OCI-LY3 (cell line): ENCODE measurements around the gene NDUFA8.

Experiments
- H2AFZ ChIP-seq: fragments of 200-600, 300-600 bp; shearing (Covaris generic); 2 replicates; pipeline ENCODE4 v1.6.0; 2014; ENCODE audit warnings: antibody characterized with exemption, low read depth, low read length
- H3K27ac ChIP-seq: fragments of 200-600, 300-600 bp; sonication (generic); 2 replicates; pipeline ENCODE4 v1.5.1; 2014; ENCODE audit warnings: mild to moderate bottlenecking, low read length, moderate library complexity, mixed read lengths
- H3K27me3 ChIP-seq: fragments of 200-600, 300-600 bp; sonication (generic); 2 replicates; pipeline ENCODE4 v1.6.1; 2014; ENCODE audit warnings: low read depth, low read length, mixed read lengths
- H3K36me3 ChIP-seq: fragments of 200-600, 300-600 bp; sonication (generic); replicated peaks from 2 replicates; pipeline ENCODE3; 2014; ENCODE audit warnings: low read depth, low read length, mixed read lengths
- H3K4me1 ChIP-seq: fragments of 300-600, 200-600 bp; sonication (generic); 2 replicates; pipeline ENCODE4 v1.6.1; 2014; ENCODE audit warnings: low read length, mixed read lengths
- H3K4me2 ChIP-seq: fragments of 200-600, 300-600 bp; sonication (generic); 2 replicates; pipeline ENCODE4 v1.6.1; 2014; ENCODE audit warnings: low read length, mixed read lengths
- H3K4me3 ChIP-seq: fragments of 300-600, 200-600 bp; sonication (generic); 2 replicates; pipeline ENCODE4 v1.5.1; 2014; ENCODE audit warnings: antibody characterized with exemption, mild to moderate bottlenecking, low read length, moderate library complexity
- H3K79me2 ChIP-seq: fragments of 300-600, 200-600 bp; shearing (Covaris generic); 2 replicates; pipeline ENCODE4 v1.6.1; 2014; ENCODE audit warnings: mild to moderate bottlenecking, low read length, mixed read lengths
- H3K9ac ChIP-seq: fragments of 300-600, 200-600 bp; shearing (Covaris generic); 2 replicates; pipeline ENCODE4 v1.6.0; 2014; ENCODE audit warnings: mild to moderate bottlenecking, low read length, moderate library complexity
- H3K9me3 ChIP-seq: fragments of 200-600, 300-600 bp; shearing (Covaris generic); 2 replicates; pipeline ENCODE4 v1.6.1; 2014; ENCODE audit warnings: low read length, mixed read lengths; ENCODE audit not compliant: insufficient read depth
- H4K20me1 ChIP-seq: fragments of 200-600, 300-600 bp; sonication (generic); 2 replicates; pipeline ENCODE4 v1.6.1; 2016; ENCODE audit warnings: low read length, mixed read lengths; ENCODE audit not compliant: insufficient read depth
- EZH2phosphoT487 ChIP-seq: fragments of 200-600 bp; shearing (Covaris generic); IDR thresholded peaks from 2 replicates; pipeline ENCODE4 v1.6.1; 2018; ENCODE audit warnings: antibody characterized with exemption, mixed run types, low read depth
- TF ChIP-seq, protein P1 (sequence below): fragments of 200-600, 300-600 bp; sonication (generic); IDR thresholded peaks from 2 replicates; pipeline ENCODE4 v1.5.1; 2014; ENCODE audit warnings: antibody characterized with exemption, low read length, low read depth

NDUFA8 gene

DNA sequence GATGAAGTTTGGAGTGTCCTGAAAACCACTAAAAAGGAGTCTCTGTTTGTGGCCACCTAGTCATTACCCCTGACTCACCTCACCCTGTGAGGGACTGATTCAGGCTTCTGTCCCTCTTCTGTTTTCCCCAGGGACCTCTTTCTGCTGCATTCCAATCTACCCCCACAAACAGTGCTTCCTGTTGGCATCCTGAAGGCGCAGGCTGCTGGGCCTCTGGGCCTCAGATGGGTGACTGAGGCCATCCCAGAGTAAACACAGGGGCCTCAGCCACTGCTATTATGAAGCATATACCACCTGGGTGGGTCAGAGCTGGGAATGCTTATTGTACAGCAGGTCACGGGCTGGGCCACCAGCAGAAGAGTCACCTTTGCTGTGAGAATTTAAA, 20.1 kb upstream of the NDUFA8 start:
- no peak overlapping the region for H3K9ac ChIP-seq
- no peaks in the 10 kb centered on the region for H3K79me2 ChIP-seq
- no peaks in the 10 kb centered on the region for H3K4me1 ChIP-seq
- no peak overlapping the region for H3K4me3 ChIP-seq
- no peaks in the 10 kb centered on the region for H3K36me3 ChIP-seq
- H3K27ac ChIP-seq: no peak overlapping the region
- H3K9me3 ChIP-seq: no peaks in the 10 kb centered on the region
- H4K20me1 ChIP-seq: no peaks in the 10 kb centered on the region
- no peak overlapping the region for H3K4me2 ChIP-seq
- peaks cover 40% of the 10 kb centered on the region for H3K27me3 ChIP-seq
- H2AFZ ChIP-seq: no peak overlapping the region
- no peak for TF ChIP-seq EZH2phosphoT487
- TF ChIP-seq, protein P1, sequence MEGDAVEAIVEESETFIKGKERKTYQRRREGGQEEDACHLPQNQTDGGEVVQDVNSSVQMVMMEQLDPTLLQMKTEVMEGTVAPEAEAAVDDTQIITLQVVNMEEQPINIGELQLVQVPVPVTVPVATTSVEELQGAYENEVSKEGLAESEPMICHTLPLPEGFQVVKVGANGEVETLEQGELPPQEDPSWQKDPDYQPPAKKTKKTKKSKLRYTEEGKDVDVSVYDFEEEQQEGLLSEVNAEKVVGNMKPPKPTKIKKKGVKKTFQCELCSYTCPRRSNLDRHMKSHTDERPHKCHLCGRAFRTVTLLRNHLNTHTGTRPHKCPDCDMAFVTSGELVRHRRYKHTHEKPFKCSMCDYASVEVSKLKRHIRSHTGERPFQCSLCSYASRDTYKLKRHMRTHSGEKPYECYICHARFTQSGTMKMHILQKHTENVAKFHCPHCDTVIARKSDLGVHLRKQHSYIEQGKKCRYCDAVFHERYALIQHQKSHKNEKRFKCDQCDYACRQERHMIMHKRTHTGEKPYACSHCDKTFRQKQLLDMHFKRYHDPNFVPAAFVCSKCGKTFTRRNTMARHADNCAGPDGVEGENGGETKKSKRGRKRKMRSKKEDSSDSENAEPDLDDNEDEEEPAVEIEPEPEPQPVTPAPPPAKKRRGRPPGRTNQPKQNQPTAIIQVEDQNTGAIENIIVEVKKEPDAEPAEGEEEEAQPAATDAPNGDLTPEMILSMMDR: no peak

DNA sequence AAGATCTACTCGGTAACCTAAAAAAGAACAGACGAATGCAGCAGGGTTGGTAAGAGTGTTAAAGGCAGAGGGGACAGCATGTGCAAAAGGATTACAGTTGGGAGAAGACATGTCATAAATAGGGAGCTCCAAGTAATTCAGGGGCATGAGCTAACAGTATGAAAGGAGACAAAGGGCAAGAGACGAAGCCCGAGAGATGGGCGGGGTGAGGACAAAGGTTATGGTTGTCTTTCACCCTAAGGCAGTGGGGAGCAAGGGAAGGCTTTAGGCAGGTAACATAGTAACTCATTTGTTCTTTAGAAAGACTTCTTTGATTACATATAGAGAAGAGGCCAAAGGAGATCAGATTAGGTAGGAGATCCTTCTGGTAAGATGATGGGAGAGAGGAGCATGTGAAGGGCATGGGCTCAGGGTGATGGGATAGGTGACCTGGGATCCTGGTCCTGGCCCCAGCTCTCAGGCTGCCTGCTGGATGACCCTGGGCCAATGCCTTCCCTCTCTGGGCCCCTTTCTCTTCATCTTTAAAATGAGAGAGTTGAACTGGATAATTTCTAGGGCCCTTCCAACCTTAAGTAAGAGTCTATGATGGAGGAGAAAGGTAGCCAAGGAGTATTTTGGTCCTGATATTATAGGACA, 19.6 kb upstream of the NDUFA8 start:
- no peak overlapping the region for H3K9ac ChIP-seq
- H3K4me3 ChIP-seq: no peak overlapping the region
- H3K4me2 ChIP-seq: no peak overlapping the region
- H2AFZ ChIP-seq: no peak overlapping the region
- TF ChIP-seq, protein P1: no peak
- no peak for TF ChIP-seq EZH2phosphoT487
- no peaks in the 10 kb centered on the region for H3K79me2 ChIP-seq
- H3K36me3 ChIP-seq: no peaks in the 10 kb centered on the region
- H3K4me1 ChIP-seq: no peaks in the 10 kb centered on the region
- H3K27me3 ChIP-seq: peaks cover 43% of the 10 kb centered on the region
- H4K20me1 ChIP-seq: no peaks in the 10 kb centered on the region
- no peak overlapping the region for H3K27ac ChIP-seq
- H3K9me3 ChIP-seq: no peaks in the 10 kb centered on the region

DNA sequence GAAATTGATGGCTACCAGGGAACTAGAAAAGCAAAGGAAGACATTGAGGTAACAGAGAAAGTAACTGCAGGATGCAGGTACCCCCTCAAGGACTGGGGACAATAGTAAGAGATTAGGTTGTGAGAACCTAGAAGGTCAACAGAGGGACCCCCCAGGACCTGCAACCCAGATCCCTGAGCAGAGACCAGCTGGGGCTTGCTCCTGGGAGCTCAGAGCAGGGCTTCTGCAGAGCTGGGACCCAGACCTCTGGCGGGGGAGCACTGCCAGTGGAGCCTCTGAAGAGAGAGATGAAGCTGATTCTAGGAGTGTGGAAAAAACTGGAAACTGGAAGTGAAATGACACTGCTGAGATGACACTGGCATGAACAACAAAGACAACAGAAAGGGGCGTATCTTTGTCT, 17.3 kb upstream of the NDUFA8 start:
- H4K20me1 ChIP-seq: no peaks in the 10 kb centered on the region
- no peak overlapping the region for H2AFZ ChIP-seq
- no peak overlapping the region for H3K9ac ChIP-seq
- peaks cover 47% of the 10 kb centered on the region for H3K27me3 ChIP-seq
- H3K36me3 ChIP-seq: no peaks in the 10 kb centered on the region
- TF ChIP-seq EZH2phosphoT487: no peak
- TF ChIP-seq, protein P1: no peak
- no peak overlapping the region for H3K4me2 ChIP-seq
- H3K9me3 ChIP-seq: no peaks in the 10 kb centered on the region
- H3K4me3 ChIP-seq: no peak overlapping the region
- no peaks in the 10 kb centered on the region for H3K79me2 ChIP-seq
- H3K27ac ChIP-seq: no peak overlapping the region
- no peaks in the 10 kb centered on the region for H3K4me1 ChIP-seq

DNA sequence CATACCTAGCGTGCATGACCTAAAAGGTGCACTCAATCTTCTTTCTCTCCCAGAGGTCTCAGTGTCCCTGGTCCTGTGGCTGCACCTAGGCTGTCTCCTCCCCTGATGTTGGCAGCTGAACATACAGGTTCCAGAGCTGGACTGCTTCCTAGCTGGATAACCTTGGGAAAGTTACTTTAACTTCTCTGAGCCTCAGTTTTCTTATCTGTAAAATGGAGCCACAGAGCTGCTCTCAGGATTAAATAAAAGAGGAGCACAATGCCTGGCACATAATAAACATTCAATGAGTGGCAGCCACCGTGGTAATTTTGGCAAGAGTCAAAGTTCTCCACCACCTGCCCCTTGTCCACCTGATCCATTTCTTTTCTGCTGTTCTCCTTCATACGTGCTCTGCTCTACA, 14.1 kb upstream of the NDUFA8 start:
- peaks cover 37% of the 10 kb centered on the region for H3K27me3 ChIP-seq
- H3K9me3 ChIP-seq: no peaks in the 10 kb centered on the region
- no peak overlapping the region for H3K9ac ChIP-seq
- H3K4me1 ChIP-seq: no peaks in the 10 kb centered on the region
- H3K79me2 ChIP-seq: no peaks in the 10 kb centered on the region
- no peak overlapping the region for H3K4me3 ChIP-seq
- no peaks in the 10 kb centered on the region for H4K20me1 ChIP-seq
- H3K27ac ChIP-seq: no peak overlapping the region
- no peak overlapping the region for H2AFZ ChIP-seq
- H3K36me3 ChIP-seq: no peaks in the 10 kb centered on the region
- no peak for TF ChIP-seq EZH2phosphoT487
- TF ChIP-seq, protein P1: no peak
- H3K4me2 ChIP-seq: no peak overlapping the region
